ENCODE measurements around the gene KSR2.

Gene KSR2

DNA sequence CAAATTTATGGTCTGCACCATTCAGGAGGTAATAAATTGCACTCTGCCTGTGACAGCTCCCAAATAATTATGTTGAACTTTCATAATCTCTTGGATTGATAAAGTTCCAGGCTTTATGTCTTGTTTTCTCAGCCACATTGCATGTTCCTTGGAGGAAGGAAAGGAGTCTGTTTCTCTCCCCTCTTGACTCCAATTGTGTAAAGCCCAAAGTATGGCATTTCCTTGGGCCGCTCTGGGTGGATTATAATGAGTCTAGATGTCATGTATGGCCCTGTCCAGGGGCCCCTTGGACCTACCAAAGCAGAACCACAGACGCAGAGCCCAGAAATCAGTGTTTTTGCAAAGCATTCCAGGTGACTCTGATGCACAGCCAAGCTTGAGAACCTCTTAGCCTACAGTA lies 160.8 kb downstream of the KSR2 start:
- no peak for TF ChIP-seq GATA2 (IDR thresholded peaks at IDR 0.05; ENCODE audit: low read depth, low read length)
- TF ChIP-seq GATA3 (IDR thresholded peaks at IDR 0.05; ENCODE audit: low read depth, low read length) = no peak

DNA sequence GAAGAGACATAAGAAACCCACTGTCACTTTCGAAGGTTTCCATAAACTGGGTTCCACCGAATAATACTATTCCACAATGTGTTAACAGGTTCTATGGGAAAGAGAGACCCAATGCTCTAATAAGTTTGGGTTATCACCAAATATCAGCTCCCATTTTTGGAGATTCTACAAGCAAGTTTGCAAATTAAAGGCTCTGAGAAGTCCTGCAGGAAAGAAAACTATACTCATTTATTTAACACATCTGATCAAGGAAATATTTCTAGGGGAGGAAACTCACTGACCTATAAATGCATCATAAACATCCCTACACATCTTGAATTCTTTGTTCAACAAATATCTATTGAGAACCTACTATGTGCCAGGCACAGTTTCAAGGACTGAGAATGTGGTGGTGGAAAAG lies 161.4 kb downstream of the KSR2 start:
- TF ChIP-seq GATA3 (IDR thresholded peaks at IDR 0.05; ENCODE audit: low read depth, low read length) (no peak), GATA2 (IDR thresholded peaks at IDR 0.05; ENCODE audit: low read depth, low read length) (no peak)

DNA sequence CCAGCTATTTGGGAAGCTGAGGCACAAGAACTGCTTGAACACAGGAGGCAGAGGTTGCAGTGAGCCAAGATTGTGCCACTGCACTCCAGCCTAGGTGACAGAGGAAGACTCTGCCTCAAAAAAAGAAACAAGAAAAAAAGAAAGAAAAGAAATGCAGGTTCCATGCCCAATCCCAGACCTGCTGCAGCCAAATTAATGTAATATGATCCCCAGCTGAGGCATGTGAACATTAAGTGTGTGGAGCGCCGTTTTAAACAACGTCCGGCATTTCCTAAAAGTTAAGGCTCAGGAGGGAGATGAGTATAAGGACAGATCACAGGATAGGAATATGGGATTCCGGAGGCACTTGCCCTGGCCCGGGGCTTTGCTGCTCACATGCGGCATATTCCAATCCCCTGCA lies 162.9 kb downstream of the KSR2 start:
- TF ChIP-seq GATA3 (IDR thresholded peaks at IDR 0.05; ENCODE audit: low read depth, low read length) = no peak
- no peak for TF ChIP-seq GATA2 (IDR thresholded peaks at IDR 0.05; ENCODE audit: low read depth, low read length)

DNA sequence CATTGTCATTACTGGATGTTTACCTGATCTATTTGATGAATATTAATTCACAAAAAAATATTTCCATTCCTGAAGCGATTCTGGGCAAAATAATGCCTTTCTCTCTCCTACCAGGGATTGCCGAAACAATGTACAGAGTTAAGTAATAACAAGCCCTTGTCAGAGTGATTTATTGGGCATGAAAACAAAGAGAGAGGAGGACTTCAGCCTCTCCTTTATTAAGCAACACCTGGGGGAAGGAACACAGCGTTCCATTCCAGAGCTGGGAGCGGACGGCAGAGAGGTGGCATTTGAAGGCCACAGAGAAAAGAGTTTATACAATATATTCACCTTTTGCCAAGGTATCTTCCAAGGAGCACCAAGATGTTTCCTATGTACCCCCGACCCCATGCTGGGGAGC lies 165.8 kb downstream of the KSR2 start:
- TF ChIP-seq GATA3 (IDR thresholded peaks at IDR 0.05; ENCODE audit: low read depth, low read length) (no peak), GATA2 (IDR thresholded peaks at IDR 0.05; ENCODE audit: low read depth, low read length) (no peak)

DNA sequence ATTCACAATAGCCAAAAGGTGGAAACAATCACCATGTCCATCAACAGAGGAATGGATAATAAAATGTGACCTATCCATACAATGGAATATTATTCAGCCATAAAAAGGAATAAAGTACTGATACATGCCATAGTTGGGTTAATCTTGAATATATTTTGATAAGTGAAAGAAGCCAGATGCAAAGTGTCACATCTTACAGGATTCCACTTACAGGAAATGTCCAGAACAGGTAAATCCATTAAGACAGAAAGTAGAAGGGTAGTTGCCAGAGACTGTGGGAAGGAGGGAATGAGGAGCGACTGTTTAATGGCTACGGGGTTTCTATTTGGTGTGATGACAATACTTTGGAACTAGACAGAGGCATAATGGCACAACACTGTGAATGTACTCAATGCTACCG lies 171.6 kb downstream of the KSR2 start:
- TF ChIP-seq GATA2 (IDR thresholded peaks at IDR 0.05; ENCODE audit: low read depth, low read length) (no peak), GATA3 (IDR thresholded peaks at IDR 0.05; ENCODE audit: low read depth, low read length) (no peak)

DNA sequence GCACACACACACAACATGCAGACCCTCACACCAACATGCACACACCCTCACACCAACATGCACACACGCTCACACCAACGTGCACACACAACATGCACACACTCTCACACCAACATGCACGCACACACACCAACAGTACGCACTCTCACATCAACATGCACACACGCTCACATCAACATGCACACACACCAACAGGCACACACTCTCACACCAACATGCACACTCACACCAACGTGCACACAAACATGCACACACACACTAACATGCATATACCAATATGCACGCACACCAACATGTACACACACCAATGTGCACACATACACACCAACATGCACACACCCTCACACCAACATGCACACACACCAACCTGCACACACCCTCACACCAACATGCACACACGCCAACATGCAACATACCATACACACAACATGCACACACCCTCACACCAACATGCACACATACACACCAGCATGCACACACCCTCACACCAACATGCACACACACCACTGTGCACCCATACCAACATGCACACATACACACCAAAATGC lies 175.8 kb downstream of the KSR2 start:
- TF ChIP-seq GATA3 (IDR thresholded peaks at IDR 0.05; ENCODE audit: low read depth, low read length) (no peak), GATA2 (IDR thresholded peaks at IDR 0.05; ENCODE audit: low read depth, low read length) (no peak)

DNA sequence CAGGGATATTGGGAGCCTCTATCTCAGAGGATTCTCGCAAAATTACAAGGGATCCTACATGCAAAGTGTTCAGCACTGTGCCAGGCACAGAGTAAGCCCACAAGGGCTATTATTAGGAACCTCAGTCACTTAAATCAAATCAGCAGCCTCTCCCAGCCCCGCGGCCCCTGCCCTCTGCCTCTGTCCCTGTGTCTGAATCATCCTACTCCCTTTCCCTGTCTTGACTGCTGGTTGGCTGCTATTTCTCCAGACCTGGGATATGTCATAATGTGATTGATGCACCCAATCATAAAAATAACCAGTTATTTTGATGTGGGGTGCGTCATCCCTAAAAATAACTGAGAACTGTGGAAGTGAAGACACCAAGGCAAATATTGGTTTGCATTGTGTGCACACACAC lies 176.3 kb downstream of the KSR2 start:
- no peak for TF ChIP-seq GATA3 (IDR thresholded peaks at IDR 0.05; ENCODE audit: low read depth, low read length)
- TF ChIP-seq GATA2 (IDR thresholded peaks at IDR 0.05; ENCODE audit: low read depth, low read length) = no peak

DNA sequence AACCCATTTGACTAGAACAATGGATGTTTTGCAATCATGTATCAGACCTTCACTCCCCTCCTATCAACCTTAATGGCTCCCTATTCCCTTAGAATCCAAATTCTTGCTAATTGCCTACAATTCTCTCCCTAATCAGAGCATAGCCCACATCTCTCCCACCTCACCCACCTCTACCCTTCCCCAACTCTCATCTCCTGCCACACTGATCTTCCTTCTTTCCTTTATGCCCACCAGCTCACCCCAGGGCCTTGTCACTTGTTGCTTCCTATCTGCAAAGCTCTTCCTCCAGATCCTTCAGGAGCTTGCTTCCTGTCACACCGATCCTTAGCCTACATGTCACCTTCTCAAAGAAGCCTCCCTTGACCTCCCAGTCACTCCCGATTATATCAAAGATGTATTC lies 177.8 kb downstream of the KSR2 start:
- TF ChIP-seq GATA3 (IDR thresholded peaks at IDR 0.05; ENCODE audit: low read depth, low read length) = no peak
- no peak for TF ChIP-seq GATA2 (IDR thresholded peaks at IDR 0.05; ENCODE audit: low read depth, low read length)

DNA sequence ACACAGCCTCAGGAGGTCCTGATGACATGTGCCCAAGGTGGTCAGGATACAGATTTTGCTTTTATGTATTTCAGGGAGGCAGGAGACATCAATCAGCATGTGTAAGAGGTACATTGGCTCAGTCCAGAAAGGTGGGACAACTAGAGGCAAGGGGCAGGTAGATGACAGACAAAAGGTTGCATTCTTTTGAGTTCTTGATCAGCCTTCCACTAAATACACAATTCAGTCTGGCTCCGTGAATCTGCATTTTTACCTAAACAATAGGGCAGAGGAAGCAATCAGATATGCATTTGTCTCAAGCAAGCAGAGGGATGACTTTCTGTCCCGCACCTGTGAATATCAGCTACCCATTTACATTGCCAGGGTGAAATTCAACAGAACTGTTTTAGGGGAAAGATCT lies 178.6 kb downstream of the KSR2 start:
- no peak for TF ChIP-seq GATA3 (IDR thresholded peaks at IDR 0.05; ENCODE audit: low read depth, low read length)
- no peak for TF ChIP-seq GATA2 (IDR thresholded peaks at IDR 0.05; ENCODE audit: low read depth, low read length)

DNA sequence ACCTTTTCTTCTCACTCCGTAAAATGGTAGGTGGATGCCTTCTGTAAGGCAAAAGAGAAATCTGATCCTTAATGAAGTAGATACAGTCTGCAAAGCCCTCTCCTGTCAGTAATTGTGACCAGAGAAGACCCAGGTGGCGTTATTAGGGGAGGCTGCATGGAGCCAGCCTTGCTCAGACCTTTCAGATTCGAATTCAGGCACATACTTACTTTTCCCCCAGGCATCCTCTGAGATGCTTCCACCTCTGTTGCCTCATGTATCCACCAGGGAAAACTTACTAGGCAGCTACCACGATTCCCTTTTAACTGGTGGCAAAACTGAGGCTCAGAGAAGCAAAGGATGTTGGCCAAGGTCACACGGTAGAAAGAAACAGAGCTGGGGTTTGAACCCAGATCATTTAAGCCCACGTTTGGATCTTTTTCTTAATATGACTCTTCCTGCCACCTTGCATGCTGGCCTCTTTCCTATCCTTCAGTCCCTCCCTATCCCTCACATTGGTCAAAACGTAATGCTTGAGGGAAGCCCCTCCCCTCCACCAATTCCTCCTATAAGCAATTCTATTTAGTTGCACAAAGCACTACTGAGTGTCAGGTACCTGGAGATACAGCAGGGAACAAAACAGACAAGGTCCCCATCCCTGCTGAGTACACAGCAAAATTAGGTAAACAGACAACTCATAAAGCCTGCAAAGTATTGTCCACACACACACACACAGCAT lies 179.4 kb downstream of the KSR2 start:
- TF ChIP-seq GATA3 (IDR thresholded peaks at IDR 0.05; ENCODE audit: low read depth, low read length) (no peak), GATA2 (IDR thresholded peaks at IDR 0.05; ENCODE audit: low read depth, low read length) (no peak)

DNA sequence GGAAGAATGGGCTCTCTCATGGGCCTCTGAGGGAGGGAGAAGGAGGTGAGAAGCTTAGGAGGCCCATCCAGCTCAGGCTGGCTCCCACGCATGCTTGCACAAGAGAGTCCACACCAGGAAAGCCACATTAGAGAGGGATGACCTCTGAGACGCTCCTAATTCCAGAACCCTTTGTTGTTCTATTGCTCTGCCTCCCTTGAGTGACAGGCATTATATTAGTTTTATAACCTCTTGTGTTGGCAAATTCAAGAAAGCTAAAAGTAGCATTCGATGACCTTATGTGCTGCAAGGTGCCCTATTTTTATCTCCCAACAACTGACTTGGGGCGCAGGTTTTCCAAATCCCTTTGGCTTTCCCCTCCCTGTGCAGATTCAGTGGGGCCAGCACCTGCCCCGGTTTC lies 190.1 kb downstream of the KSR2 start:
- no peak for TF ChIP-seq GATA3 (IDR thresholded peaks at IDR 0.05; ENCODE audit: low read depth, low read length)
- no peak for TF ChIP-seq GATA2 (IDR thresholded peaks at IDR 0.05; ENCODE audit: low read depth, low read length)

DNA sequence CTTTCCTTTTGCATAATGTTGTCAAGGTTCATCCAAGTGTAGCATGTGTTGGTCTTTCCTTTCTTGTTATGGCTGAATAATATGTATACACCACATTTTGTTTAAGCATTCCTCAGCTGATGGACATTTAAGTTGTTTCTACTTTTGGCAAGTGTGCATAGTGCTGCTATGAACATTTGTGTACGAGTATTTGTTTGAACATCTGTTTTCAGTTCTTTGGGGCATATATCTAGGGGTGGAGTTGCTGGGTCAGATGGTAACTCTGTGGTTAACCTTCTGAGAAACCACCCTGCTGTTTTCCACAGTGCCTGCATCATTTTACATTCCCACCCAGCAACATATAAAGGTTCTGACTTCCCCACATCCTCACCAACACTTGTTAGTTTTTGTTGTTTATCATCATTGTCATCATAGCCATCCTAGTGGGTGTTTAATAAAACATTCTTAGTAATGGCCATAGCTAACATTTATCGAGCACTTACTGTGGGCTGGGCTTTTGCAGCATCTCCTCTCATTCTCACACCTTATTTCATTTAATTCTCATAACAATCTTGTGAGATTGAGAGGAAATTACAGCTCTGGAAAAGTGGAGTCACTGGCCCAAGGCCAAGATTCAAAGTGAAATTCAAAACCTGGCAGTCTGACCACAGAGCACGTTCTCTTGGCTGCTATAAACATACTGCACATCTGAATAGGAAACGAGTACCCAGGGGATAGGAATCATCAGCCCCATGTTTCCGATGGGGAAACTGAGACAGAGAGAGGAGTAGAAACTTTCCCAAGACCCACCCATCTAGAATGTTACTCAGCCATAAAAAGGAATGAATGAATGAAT lies 193.6 kb downstream of the KSR2 start:
- TF ChIP-seq GATA3 (IDR thresholded peaks at IDR 0.05; ENCODE audit: low read depth, low read length) (no peak), GATA2 (IDR thresholded peaks at IDR 0.05; ENCODE audit: low read depth, low read length) (no peak)

DNA sequence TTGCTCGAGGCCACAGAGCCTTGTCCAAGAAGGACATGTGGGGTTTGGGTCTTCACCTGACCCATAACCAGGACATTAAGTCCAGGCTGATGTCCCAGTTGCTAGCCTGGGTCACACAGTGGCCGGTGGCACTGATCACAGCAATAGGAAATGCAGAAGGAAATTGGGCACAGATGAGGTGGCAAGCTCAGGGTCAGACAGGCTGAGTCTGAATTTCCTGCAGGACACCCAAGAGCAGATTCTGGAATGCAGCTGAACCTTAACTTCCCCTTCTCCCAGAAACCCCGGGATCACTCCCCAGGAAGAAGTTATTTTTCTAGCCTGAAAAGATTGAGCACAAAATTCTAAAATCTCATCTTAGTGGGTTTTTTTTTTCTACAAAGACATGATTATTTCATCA lies 199.9 kb downstream of the KSR2 start:
- no peak for TF ChIP-seq GATA2 (IDR thresholded peaks at IDR 0.05; ENCODE audit: low read depth, low read length)
- TF ChIP-seq GATA3 (IDR thresholded peaks at IDR 0.05; ENCODE audit: low read depth, low read length) = no peak

DNA sequence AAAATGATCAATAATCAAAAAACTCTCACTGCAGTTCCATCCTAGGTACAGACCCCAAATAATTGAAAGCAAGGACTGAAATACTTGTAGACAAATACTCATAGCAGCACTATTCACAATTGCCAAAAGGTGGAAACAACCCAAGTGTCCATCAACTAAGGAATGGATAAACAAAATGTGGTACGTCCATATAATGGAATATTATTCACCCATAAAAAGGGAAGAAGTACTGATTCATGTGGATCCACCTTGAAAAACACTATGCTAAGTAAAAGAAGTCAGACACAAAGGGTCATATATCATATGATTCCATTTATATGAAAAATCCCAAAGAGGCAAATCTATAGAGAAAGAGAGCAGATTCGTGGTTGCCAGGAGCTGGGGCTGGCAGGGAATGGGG lies 202.8 kb downstream of the KSR2 start:
- TF ChIP-seq GATA2 (IDR thresholded peaks at IDR 0.05; ENCODE audit: low read depth, low read length) = no peak
- no peak for TF ChIP-seq GATA3 (IDR thresholded peaks at IDR 0.05; ENCODE audit: low read depth, low read length)

DNA sequence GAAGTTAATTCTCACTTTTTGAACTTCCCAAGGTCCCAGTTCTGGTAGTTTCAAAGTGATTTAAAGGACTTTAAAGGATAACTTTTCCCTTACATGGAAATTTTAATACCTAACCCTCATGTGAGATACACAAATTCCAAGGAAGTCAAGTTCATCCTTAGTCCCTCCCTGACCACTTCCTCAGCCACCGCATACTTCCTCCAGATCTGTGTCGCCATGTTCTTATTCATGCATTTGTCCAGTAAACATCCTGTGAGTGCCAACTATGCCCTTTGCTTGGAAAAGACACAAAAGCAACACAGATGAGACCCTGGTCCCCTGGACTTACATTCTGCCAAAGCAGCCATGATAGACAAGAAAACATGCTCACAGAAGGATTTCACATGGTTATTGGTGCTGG lies 206.6 kb downstream of the KSR2 start:
- TF ChIP-seq GATA3 (IDR thresholded peaks at IDR 0.05; ENCODE audit: low read depth, low read length) = no peak
- no peak for TF ChIP-seq GATA2 (IDR thresholded peaks at IDR 0.05; ENCODE audit: low read depth, low read length)
